Activated T-cell treated with anti-CD3 and anti-CD28 coated beads, Interleukin-2, amount 50 U/mL, for 72 hours (primary cell): ENCODE results near the gene KLK14. TPM values are rescaled to one million over a fixed set of nuclear protein-coding genes. Genes with fewer than 3 reads are reported as not detected.
A peak's percentile ranks its signal among the peaks of the same experiment; 100 is the strongest.

Experiments used
- ATAC-seq, 2 donors: fragments of 150-1000 bp; cut with Tn5 transposase; replicated peaks in 1 of 2; 2 replicates each; pipeline ENCODE4 v1.10.0; 2021; ENCODE audit warnings: moderate library complexity in 2 of 2, mild to moderate bottlenecking in 1 of 2
- DNase-seq, 2 donors: peaks; one replicate each; pipeline ENCODE4 v3.0.0; 2021 to 2022; ENCODE audit warnings: mixed read lengths in 1 of 2
- H3K27ac Mint-ChIP-seq: one replicate; pipeline ENCODE4 v1.8.0; 2022; ENCODE audit warnings: mild to moderate bottlenecking, moderate library complexity, mixed read lengths
- H3K27me3 Mint-ChIP-seq: one replicate; pipeline ENCODE4 v1.8.0; 2022; ENCODE audit warnings: low read depth, mixed read lengths
- H3K36me3 Mint-ChIP-seq, 2 donors: one replicate each; pipeline ENCODE4 v1.8.0; 2022; ENCODE audit warnings: mixed read lengths in 2 of 2, mild to moderate bottlenecking in 1 of 2; ENCODE audit not compliant: insufficient read depth in 2 of 2
- H3K4me1 Mint-ChIP-seq: one replicate; pipeline ENCODE4 v1.8.0; 2022; ENCODE audit warnings: low read depth, mixed read lengths
- H3K4me3 Mint-ChIP-seq, 2 donors: one replicate each; pipeline ENCODE4 v1.8.0; 2022; ENCODE audit warnings: mild to moderate bottlenecking in 2 of 2, mixed read lengths in 2 of 2, moderate library complexity in 2 of 2
- H3K9me3 Mint-ChIP-seq, 2 donors: one replicate each; pipeline ENCODE4 v1.8.0; 2022; ENCODE audit warnings: mixed read lengths in 2 of 2
- total RNA-seq, 2 donors: library from RNA; stranded (reverse); gene quantifications; one replicate each; pipeline ENCODE4 v1.2.3, GENCODE V29; 2022

Gene KLK14
- total RNA-seq, 2 donors from 2014 or later, result 0.69 to 1.2 TPM

GRCh38 chr19:51121257-51121656 lies 38.6 kb upstream of the KLK14 start:
- Mint-ChIP-seq H3K27me3 (no peaks in the 10 kb centered on the region), H3K4me1 (peaks cover 62% of the 10 kb centered on the region), H3K36me3 (no peaks in the 10 kb centered on the region), H3K27ac (no peak overlapping the region), H3K4me3 (no peak overlapping the region), H3K9me3 (no peaks in the 10 kb centered on the region)
- ATAC-seq (no peak), DNase-seq (no peak)

GRCh38 chr19:51120160-51120559 lies 37.5 kb upstream of the KLK14 start:
- no peak overlapping the region for H3K4me3 Mint-ChIP-seq
- ATAC-seq (no peak), DNase-seq (no peak)
- no peaks in the 10 kb centered on the region for H3K36me3 Mint-ChIP-seq
- no peak overlapping the region for H3K27ac Mint-ChIP-seq
- peaks cover 58% of the 10 kb centered on the region for H3K4me1 Mint-ChIP-seq
- H3K27me3 Mint-ChIP-seq, result no peaks in the 10 kb centered on the region
- H3K9me3 Mint-ChIP-seq, result no peaks in the 10 kb centered on the region

DNA sequence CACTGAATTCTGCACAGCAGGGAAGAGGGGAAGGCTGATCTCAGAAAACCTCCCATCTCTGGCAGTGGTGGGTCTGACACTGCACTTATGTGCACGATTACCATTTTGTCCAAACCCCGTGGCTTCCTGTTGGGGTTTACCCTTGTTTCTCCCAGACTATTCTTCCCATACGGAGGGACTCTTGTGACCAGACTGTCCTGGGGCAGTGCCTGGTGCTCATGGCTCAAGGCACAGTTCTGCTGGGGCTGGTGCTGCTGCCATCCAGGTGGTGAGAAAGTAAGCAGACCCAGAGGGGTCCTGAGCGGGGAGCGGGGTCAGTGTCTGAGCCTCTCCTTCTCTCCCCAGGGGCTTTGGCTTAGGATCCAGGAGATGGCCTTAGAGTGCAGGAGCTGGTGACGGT lies 36.9 kb upstream of the KLK14 start:
- no peaks in the 10 kb centered on the region for H3K9me3 Mint-ChIP-seq
- ATAC-seq, result no peak
- DNase-seq, result no peak
- H3K27me3 Mint-ChIP-seq, result no peaks in the 10 kb centered on the region
- H3K27ac Mint-ChIP-seq, result no peak overlapping the region
- H3K4me3 Mint-ChIP-seq, result no peak overlapping the region
- H3K4me1 Mint-ChIP-seq, result peaks cover 53% of the 10 kb centered on the region
- H3K36me3 Mint-ChIP-seq, result no peaks in the 10 kb centered on the region

- no peak overlapping the region for H3K4me3 Mint-ChIP-seq
Measured at GRCh38 chr19:51119101-51119500, 36.4 kb upstream of the KLK14 start.

DNA sequence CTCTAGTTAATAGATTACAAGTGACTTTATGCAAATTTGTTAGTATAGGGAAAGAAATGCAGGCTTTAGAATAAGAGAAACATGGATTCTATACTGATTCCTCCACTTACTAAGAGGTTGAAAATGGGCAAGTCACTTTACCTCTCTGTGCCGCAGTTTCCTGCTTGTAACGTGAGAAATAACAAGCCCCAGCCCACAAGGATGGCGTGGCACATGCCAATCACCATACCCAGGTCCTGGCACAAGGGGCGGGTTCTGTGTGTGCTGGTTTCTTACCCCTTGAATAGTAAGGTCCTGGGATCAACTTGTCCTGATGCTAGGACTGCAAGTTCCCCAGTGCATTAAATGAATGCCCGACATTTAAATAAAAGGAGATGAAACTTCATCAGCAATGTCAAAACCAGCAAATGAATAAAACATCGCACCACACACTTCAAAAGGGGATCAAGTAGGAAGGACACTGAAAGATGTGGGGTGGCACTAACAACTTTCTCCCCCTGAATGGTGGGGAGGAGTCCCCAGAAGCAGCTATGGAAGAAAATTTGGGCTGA lies 34.1 kb upstream of the KLK14 start:
- peak overlapping the region; percentile 19 to 27 for H3K4me3 Mint-ChIP-seq
- H3K4me1 Mint-ChIP-seq, result peaks cover 25% of the 10 kb centered on the region
- no peaks in the 10 kb centered on the region for H3K27me3 Mint-ChIP-seq

More at GRCh38 chr19:51119101-51119500, 36.4 kb upstream of the KLK14 start:
- H3K27me3 Mint-ChIP-seq, result no peaks in the 10 kb centered on the region
- ATAC-seq, result no peak
- no peaks in the 10 kb centered on the region for H3K9me3 Mint-ChIP-seq
- no peak overlapping the region for H3K27ac Mint-ChIP-seq
- no peaks in the 10 kb centered on the region for H3K36me3 Mint-ChIP-seq
- no peak for DNase-seq
- peaks cover 48% of the 10 kb centered on the region for H3K4me1 Mint-ChIP-seq

GRCh38 chr19:51114087-51114729 lies 31.5 kb upstream of the KLK14 start:
- Mint-ChIP-seq H3K4me3 (peak overlapping the region; percentile 18 to 52), H3K27ac (peak overlapping the region; percentile 48), H3K4me1 (peaks cover 13% of the 10 kb centered on the region), H3K9me3 (no peaks in the 10 kb centered on the region), H3K27me3 (no peaks in the 10 kb centered on the region), H3K36me3 (no peaks in the 10 kb centered on the region)
- peak; percentile 42 to 46 for DNase-seq
- ATAC-seq, result peak; percentile 92 to 93

More for the DNA sequence above, 34.1 kb upstream of the KLK14 start:
- DNase-seq (peak; percentile 43 to 49), ATAC-seq (peak; percentile 36 to 42)
- Mint-ChIP-seq H3K27ac (no peak overlapping the region), H3K36me3 (no peaks in the 10 kb centered on the region), H3K9me3 (no peaks in the 10 kb centered on the region)

DNA sequence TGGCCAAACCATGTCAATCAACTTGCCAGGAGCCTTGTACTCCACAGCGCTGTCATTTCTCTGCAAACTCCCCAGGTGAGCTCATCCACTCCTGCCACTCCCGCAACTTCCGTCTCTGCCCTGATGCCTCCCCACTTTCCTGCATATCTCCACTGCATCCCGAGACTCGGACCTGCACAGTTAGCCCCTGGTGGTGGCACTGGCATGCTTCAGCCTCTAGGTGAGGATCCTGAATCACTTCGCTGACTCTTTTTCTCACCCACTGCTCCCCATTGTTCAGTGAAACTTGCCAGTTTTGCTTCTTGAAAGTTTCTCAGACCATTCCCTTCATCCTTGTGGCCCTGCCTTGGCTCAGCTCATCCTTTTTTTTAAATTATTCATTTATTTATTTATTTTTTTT lies 28.9 kb upstream of the KLK14 start:
- peaks cover 0 to 3% of the 10 kb centered on the region in 2 donors for H3K36me3 Mint-ChIP-seq
- no peaks in the 10 kb centered on the region for H3K27me3 Mint-ChIP-seq
- no peaks in the 10 kb centered on the region for H3K9me3 Mint-ChIP-seq
- H3K4me1 Mint-ChIP-seq, result peaks cover 28% of the 10 kb centered on the region
- DNase-seq, result no peak
- ATAC-seq, result no peak
- H3K27ac Mint-ChIP-seq, result no peak overlapping the region
- H3K4me3 Mint-ChIP-seq, result no peak overlapping the region

DNA sequence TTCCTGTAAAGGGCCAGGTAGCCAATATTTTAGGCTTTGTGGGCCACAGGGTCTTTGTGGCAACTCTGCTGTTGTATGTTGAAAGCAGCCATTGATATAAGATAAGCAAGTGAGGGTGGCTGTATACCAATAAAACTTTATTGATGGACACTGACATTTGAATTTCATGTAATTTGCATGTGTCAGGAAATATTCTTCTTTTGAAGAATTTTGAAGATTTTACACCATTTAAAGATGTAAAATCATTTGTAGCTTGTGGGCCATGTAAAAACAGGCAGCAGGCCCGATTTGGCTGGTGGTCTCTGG lies 27.9 kb upstream of the KLK14 start:
- Mint-ChIP-seq H3K4me1 (peaks cover 34% of the 10 kb centered on the region), H3K36me3 (peaks cover 0 to 3% of the 10 kb centered on the region in 2 donors), H3K27ac (no peak overlapping the region), H3K27me3 (no peaks in the 10 kb centered on the region), H3K4me3 (no peak overlapping the region), H3K9me3 (no peaks in the 10 kb centered on the region)
- no peak for DNase-seq
- ATAC-seq, result no peak

DNA sequence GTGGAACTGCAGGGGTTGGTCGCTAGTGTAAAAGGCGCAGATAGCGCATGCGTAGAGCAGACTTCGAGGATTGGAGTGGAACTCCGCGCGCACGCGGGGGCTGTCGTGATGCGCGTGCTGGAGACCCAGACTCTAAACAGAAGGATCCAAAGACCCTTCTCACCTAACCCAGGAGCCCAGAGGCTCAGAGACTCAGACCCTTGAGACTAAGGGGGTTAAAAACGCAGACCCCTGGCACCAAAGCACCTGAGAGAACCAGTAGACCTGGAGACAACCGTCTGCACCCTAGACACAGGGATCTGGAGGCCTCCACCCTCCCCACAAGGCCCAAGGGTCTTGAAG lies 26.1 kb upstream of the KLK14 start:
- DNase-seq, result no peak
- Mint-ChIP-seq H3K36me3 (peaks cover 0 to 4% of the 10 kb centered on the region in 2 donors), H3K27ac (peak overlapping the region; percentile 88), H3K4me3 (peak overlapping the region; percentile 94 to 96), H3K27me3 (no peaks in the 10 kb centered on the region), H3K9me3 (no peaks in the 10 kb centered on the region), H3K4me1 (peaks cover 40% of the 10 kb centered on the region)
- ATAC-seq, result peak; percentile 37

- Mint-ChIP-seq H3K9me3 (no peaks in the 10 kb centered on the region), H3K36me3 (peaks cover 0 to 6% of the 10 kb centered on the region in 2 donors), H3K4me1 (peaks cover 45% of the 10 kb centered on the region), H3K27me3 (no peaks in the 10 kb centered on the region), H3K27ac (peak within 1 kb of the TSS; percentile 88), H3K4me3 (peak within 1 kb of the TSS; percentile 94 to 96)
- peak; percentile 97 to 98 for DNase-seq
- ATAC-seq, result peak; percentile 98
Measured at GRCh38 chr19:51108066-51108804, 25.5 kb upstream of the KLK14 start, which contains the start of gene CTU1. Gene CTU1 (minus strand): TSS chr19:51108409. CDS start chr19:51104569, 3,840 bp downstream.

DNA sequence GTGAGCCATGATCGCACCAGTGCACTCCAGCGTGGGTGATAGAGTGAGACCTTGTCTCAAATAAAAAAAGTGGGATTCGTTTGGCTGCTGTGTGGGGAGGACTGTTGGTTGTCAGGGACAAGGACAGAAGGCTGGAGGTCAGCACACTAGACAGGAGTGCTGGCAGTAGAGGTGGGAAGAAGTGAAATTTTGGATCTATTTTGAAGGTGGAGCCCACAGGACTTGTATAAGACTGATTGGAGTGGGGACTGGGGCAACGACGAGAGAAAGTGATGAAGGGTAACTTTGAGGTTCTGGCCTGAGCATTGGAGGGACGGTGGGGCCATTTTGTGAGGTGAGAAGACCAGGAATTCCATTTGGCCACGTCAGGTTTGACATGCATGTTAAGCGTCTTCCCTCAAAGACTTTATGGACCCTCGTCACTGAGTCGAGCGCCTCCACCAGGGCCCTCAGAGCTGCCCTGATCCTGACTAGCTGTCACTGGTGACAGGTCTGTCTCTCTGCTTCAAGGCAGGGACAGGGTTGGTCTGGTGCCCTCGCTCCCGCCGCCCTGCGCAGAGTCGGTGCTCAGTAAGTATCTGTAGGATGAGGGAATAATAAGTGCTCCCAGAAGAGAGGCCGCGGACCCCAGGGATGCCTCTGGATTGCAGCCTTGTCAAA lies 24.8 kb upstream of the KLK14 start:
- Mint-ChIP-seq H3K4me3 (peak overlapping the region; percentile 94 to 96), H3K4me1 (peaks cover 46% of the 10 kb centered on the region), H3K36me3 (peaks cover 0 to 9% of the 10 kb centered on the region in 2 donors), H3K27ac (peak overlapping the region; percentile 88), H3K9me3 (no peaks in the 10 kb centered on the region), H3K27me3 (no peaks in the 10 kb centered on the region)
- ATAC-seq (peak in 1 of 2 donors; percentile 8), DNase-seq (no peak)

DNA sequence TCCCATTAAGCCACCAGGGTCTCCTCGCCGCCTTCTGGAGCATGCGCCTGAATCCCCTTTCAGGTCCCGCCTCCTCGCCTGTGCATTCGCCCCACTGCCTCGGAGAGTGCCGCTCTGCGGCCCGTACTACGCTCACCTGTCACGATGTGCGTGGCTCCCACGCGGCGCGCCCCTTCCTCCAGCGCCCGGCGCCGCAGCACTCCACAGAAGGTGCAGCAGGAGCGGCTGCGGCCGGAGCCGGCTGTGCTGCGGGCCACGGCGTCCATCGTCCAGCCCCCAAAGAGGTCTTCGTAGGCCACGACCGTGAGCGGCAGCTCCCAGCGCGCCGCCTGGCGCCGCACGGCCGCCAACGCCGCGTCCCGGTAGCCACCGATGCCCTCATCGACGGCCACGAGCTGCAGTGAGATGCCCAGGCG lies 21.2 kb upstream of the KLK14 start:
- no peak for DNase-seq
- Mint-ChIP-seq H3K4me3 (no peak overlapping the region), H3K9me3 (no peaks in the 10 kb centered on the region), H3K4me1 (peaks cover 41% of the 10 kb centered on the region), H3K36me3 (peaks cover 2 to 15% of the 10 kb centered on the region in 2 donors), H3K27me3 (no peaks in the 10 kb centered on the region), H3K27ac (no peak overlapping the region)
- ATAC-seq, result no peak

DNA sequence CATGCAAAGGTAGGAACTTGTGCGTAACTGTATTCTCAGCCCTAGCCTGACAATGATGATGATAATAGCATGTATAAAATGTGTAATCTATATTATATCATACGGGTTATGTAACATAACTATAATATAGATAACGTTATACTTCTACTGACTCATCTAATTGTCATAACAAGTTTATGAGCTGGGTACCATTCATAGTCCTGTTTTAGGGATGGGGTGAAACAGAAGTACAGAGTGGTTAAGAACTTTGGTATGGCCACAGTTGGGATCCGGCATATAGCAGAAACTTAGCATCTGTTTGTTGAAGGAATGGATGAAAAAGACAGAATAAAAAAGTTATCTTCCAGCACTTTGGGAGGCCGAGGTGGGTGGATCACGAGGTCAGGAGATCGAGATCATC lies 20.3 kb upstream of the KLK14 start:
- Mint-ChIP-seq H3K4me3 (no peak overlapping the region), H3K36me3 (peaks cover 2 to 15% of the 10 kb centered on the region in 2 donors), H3K4me1 (peaks cover 35% of the 10 kb centered on the region), H3K9me3 (no peaks in the 10 kb centered on the region), H3K27me3 (no peaks in the 10 kb centered on the region), H3K27ac (peak overlapping the region; percentile 62)
- ATAC-seq, result no peak
- no peak for DNase-seq
